CD4-positive, alpha-beta T cell treated with Interleukin-21 for 1 hour (primary cell): ENCODE data around the gene KHDC1L.
A peak's percentile ranks its signal among the peaks of the same experiment; 100 is the strongest.
"Not testable (repeated sequence)": the region's sequence is repeated elsewhere in the genome, so short reads cannot be mapped to it uniquely, and the experiment has no call there.

ENCODE experiments used
- DNase-seq: peaks from one replicate; pipeline ENCODE4 v3.0.0-alpha.2; 2020

Gene KHDC1L

GRCh38 chr6:73225396-73225795 is at the start of gene KHDC1L:
KHDC1L (minus strand) TSS chr6:73225496; CDS start chr6:73225408, 88 bp downstream.
- DNase-seq: no peak

GRCh38 chr6:73269296-73269695 is 44.0 kb upstream of the KHDC1L start:
- DNase-seq: not testable (repeated sequence)

- DNase-seq: not testable (repeated sequence)
Measured at GRCh38 chr6:73268896-73269295, 43.6 kb upstream of the KHDC1L start.

- no peak for DNase-seq
Measured at GRCh38 chr6:73264446-73264845, 39.1 kb upstream of the KHDC1L start.

GRCh38 chr6:73263570-73263909 is 38.2 kb upstream of the KHDC1L start:
- DNase-seq: no peak

- peak; percentile 61 for DNase-seq
Measured at GRCh38 chr6:73262671-73263569, 37.6 kb upstream of the KHDC1L start, which contains the start of gene KHDC1. KHDC1 (minus strand) TSS chr6:73263196; CDS start chr6:73242517, 20,679 bp downstream.

GRCh38 chr6:73258721-73259120 is 33.4 kb upstream of the KHDC1L start:
- no peak for DNase-seq

- DNase-seq: not testable (repeated sequence)
Measured at GRCh38 chr6:73254323-73254722, 29.0 kb upstream of the KHDC1L start.

- DNase-seq: no peak
Measured at GRCh38 chr6:73252703-73253102, 27.4 kb upstream of the KHDC1L start.

GRCh38 chr6:73250016-73250415 is 24.7 kb upstream of the KHDC1L start:
- DNase-seq: no peak

GRCh38 chr6:73248192-73248903 is 23.1 kb upstream of the KHDC1L start:
- no peak for DNase-seq

GRCh38 chr6:73242001-73242400 is 16.7 kb upstream of the KHDC1L start:
- no peak for DNase-seq

GRCh38 chr6:73240730-73241129 is 15.4 kb upstream of the KHDC1L start:
- no peak for DNase-seq

GRCh38 chr6:73236144-73236750 is 11.0 kb upstream of the KHDC1L start:
- no peak for DNase-seq

- no peak for DNase-seq
Measured at GRCh38 chr6:73234733-73235132, 9.4 kb upstream of the KHDC1L start.

- DNase-seq: not testable (repeated sequence)
Measured at GRCh38 chr6:73233971-73234370, 8.7 kb upstream of the KHDC1L start.

- no peak for DNase-seq
Measured at GRCh38 chr6:73233048-73233447, 7.8 kb upstream of the KHDC1L start.

GRCh38 chr6:73231986-73232391 is 6.7 kb upstream of the KHDC1L start:
- no peak for DNase-seq

GRCh38 chr6:73227606-73228255 is 2.4 kb upstream of the KHDC1L start:
- no peak for DNase-seq

GRCh38 chr6:73216859-73217258 is 8.4 kb downstream of the KHDC1L start:
- DNase-seq: no peak

GRCh38 chr6:73209117-73209516 is 16.2 kb downstream of the KHDC1L start:
- DNase-seq: no peak

- DNase-seq: no peak
Measured at GRCh38 chr6:73207221-73207837, 18.0 kb downstream of the KHDC1L start.

- DNase-seq: no peak
Measured at GRCh38 chr6:73204252-73204651, 21.0 kb downstream of the KHDC1L start.
